Neural cell (in vitro differentiated cells): ENCODE data around the gene GCNT2. TPM values are rescaled to one million over a fixed set of nuclear protein-coding genes. Genes with fewer than 3 reads are reported as not detected.

Source experiments
- H2AFZ ChIP-seq: fragments of 200-600, 300-800 bp; sonication (generic), shearing (Covaris generic); 2 replicates; pipeline ENCODE4 v1.6.0; 2014; ENCODE audit warnings: low read depth, mild to moderate bottlenecking, antibody characterized with exemption, low read length, moderate library complexity
- H3F3A ChIP-seq: fragments of 200-600 bp; shearing (Covaris generic); 2 replicates; pipeline ENCODE4 v1.6.1; 2016; ENCODE audit warnings: mild to moderate bottlenecking, moderate library complexity, mixed read lengths, antibody characterized with exemption, low read length; ENCODE audit not compliant: insufficient read depth, poor library complexity, severe bottlenecking
- H3K27ac ChIP-seq: fragments of 200-600, 300-800 bp; sonication (generic), shearing (Covaris generic); 2 replicates; pipeline ENCODE4 v1.5.1; 2014; ENCODE audit warnings: mild to moderate bottlenecking, low read length, moderate library complexity
- H3K27me3 ChIP-seq: fragments of 300-800, 200-600 bp; sonication (generic), shearing (Covaris generic); 2 replicates; pipeline ENCODE4 v1.6.0; 2014; ENCODE audit warnings: mild to moderate bottlenecking, low read depth, low read length, moderate library complexity; ENCODE audit not compliant: insufficient read depth
- H3K36me3 ChIP-seq: fragments of 300-800, 200-600 bp; sonication (generic), shearing (Covaris generic); 2 replicates; pipeline ENCODE4 v1.5.1; 2014; ENCODE audit warnings: mild to moderate bottlenecking, antibody characterized with exemption, low read length, moderate library complexity; ENCODE audit not compliant: insufficient read depth
- H3K4me2 ChIP-seq: fragments of 300-800, 200-600 bp; sonication (generic), shearing (Covaris generic); 2 replicates; pipeline ENCODE4 v1.6.0; 2014; ENCODE audit warnings: mild to moderate bottlenecking, low read length
- H3K4me3 ChIP-seq: fragments of 300-800, 200-600 bp; sonication (generic), shearing (Covaris generic); 2 replicates; pipeline ENCODE4 v1.5.1; 2014; ENCODE audit warnings: mild to moderate bottlenecking, low read length, moderate library complexity
- H3K79me2 ChIP-seq: fragments of 200-600 bp; shearing (Covaris generic); replicated peaks from 2 replicates; pipeline ENCODE4 v1.6.0; 2014; ENCODE audit warnings: mild to moderate bottlenecking, low read length, moderate library complexity; ENCODE audit not compliant: insufficient read depth
- H3K9ac ChIP-seq: fragments of 300-800, 200-600 bp; sonication (generic), shearing (Covaris generic); 2 replicates; pipeline ENCODE4 v1.6.1; 2016; ENCODE audit warnings: mild to moderate bottlenecking, low read length, mixed read lengths
- H3K9me2 ChIP-seq: fragments of 200-600 bp; shearing (Covaris generic); 2 replicates; pipeline ENCODE4 v1.6.1; 2016; ENCODE audit warnings: mild to moderate bottlenecking, low read length, mixed read lengths; ENCODE audit not compliant: insufficient read depth
- H3K9me3 ChIP-seq: fragments of 200-600, 300-800 bp; sonication (generic), shearing (Covaris generic); 2 replicates; pipeline ENCODE4 v1.6.1; 2016; ENCODE audit warnings: mild to moderate bottlenecking, mixed run types, low read length, moderate library complexity, mixed read lengths
- H4K20me1 ChIP-seq: fragments of 200-600 bp; shearing (Covaris generic); 2 replicates; pipeline ENCODE4 v1.6.1; 2016; ENCODE audit warnings: mild to moderate bottlenecking, mixed run types; ENCODE audit not compliant: insufficient read depth
- CTCF ChIP-seq: fragments of 450-650 bp; IDR thresholded peaks from 2 replicates; pipeline ENCODE4 v1.5.1; 2014; ENCODE audit warnings: antibody characterized with exemption, mild to moderate bottlenecking, moderate library complexity; ENCODE audit not compliant: poor library complexity, severe bottlenecking
- EP300 ChIP-seq: fragments of 450-650 bp; conservative IDR thresholded peaks from 2 replicates; pipeline ENCODE4 v1.6.1; 2014; ENCODE audit warnings: antibody characterized with exemption, mild to moderate bottlenecking, moderate library complexity; ENCODE audit not compliant: poor library complexity, severe bottlenecking
- EZH2 ChIP-seq: fragments of 200-600, 300-800 bp; shearing (Covaris generic), sonication (generic); IDR thresholded peaks from 2 replicates; pipeline ENCODE4 v1.6.1; 2014; ENCODE audit warnings: antibody characterized with exemption, low read length, borderline replicate concordance, mild to moderate bottlenecking; ENCODE audit not compliant: insufficient read depth, poor library complexity, severe bottlenecking
- MXI1 ChIP-seq: fragments of 450-650 bp; conservative IDR thresholded peaks from 2 replicates; pipeline ENCODE4 v1.6.1; 2014; ENCODE audit warnings: antibody characterized with exemption, mild to moderate bottlenecking; ENCODE audit not compliant: poor library complexity, severe bottlenecking
- POLR2AphosphoS5 ChIP-seq: IDR thresholded peaks from 2 replicates; pipeline ENCODE4 v1.6.1; 2012
- RAD21 ChIP-seq: fragments of 450-650 bp; conservative IDR thresholded peaks from 2 replicates; pipeline ENCODE4 v1.6.1; 2014; ENCODE audit warnings: antibody characterized with exemption, mild to moderate bottlenecking, moderate library complexity
- REST ChIP-seq: IDR thresholded peaks from 2 replicates; pipeline ENCODE4 v1.6.1; 2012; ENCODE audit warnings: borderline replicate concordance
- SMC3 ChIP-seq: fragments of 450-650 bp; conservative IDR thresholded peaks from 2 replicates; pipeline ENCODE4 v1.6.1; 2014; ENCODE audit warnings: antibody characterized with exemption, mild to moderate bottlenecking, moderate library complexity; ENCODE audit not compliant: poor library complexity
- TAF1 ChIP-seq: IDR thresholded peaks from 2 replicates; pipeline ENCODE4 v1.6.1; 2012; ENCODE audit warnings: low read depth
- polyA plus RNA-seq: library from polyadenylated mRNA; depleted of rRNA; stranded (reverse); fragments of >200 nt; gene quantifications from 2 replicates; pipeline ENCODE4 v1.2.3, GENCODE V29; 2014

The GCNT2 gene
- polyA plus RNA-seq, 1 donor from 2014 or later = 9.4 TPM

GRCh38 chr6:10587656-10588406, 66.7 kb downstream of the GCNT2 start:
- H3K4me3 ChIP-seq = no peak overlapping the region
- no peaks in the 10 kb centered on the region for H3K9me3 ChIP-seq
- TF ChIP-seq SMC3 = no peak
- no peak for TF ChIP-seq EP300
- no peak for TF ChIP-seq POLR2AphosphoS5
- no peak for TF ChIP-seq EZH2
- TF ChIP-seq RAD21 = no peak
- no peak for TF ChIP-seq MXI1
- TF ChIP-seq REST = no peak
- TF ChIP-seq TAF1 = no peak
- no peak for TF ChIP-seq CTCF
- no peaks in the 10 kb centered on the region for H3K36me3 ChIP-seq
- no peaks in the 10 kb centered on the region for H4K20me1 ChIP-seq
- no peaks in the 10 kb centered on the region for H3K79me2 ChIP-seq
- no peak overlapping the region for H3K27ac ChIP-seq
- H3K27me3 ChIP-seq = no peaks in the 10 kb centered on the region
- H2AFZ ChIP-seq = no peak overlapping the region
- H3K9me2 ChIP-seq = no peaks in the 10 kb centered on the region
- no peaks in the 10 kb centered on the region for H3F3A ChIP-seq
- no peak overlapping the region for H3K9ac ChIP-seq
- H3K4me2 ChIP-seq = no peak overlapping the region

- Histone ChIP-seq H3K79me2 (no peaks in the 10 kb centered on the region), H3K9me2 (no peaks in the 10 kb centered on the region), H3K4me3 (no peak overlapping the region), H3K27me3 (no peaks in the 10 kb centered on the region), H3K9ac (no peak overlapping the region), H2AFZ (no peak overlapping the region), H3K9me3 (no peaks in the 10 kb centered on the region), H3K4me2 (no peak overlapping the region), H3K27ac (no peak overlapping the region), H3F3A (no peaks in the 10 kb centered on the region), H4K20me1 (no peaks in the 10 kb centered on the region), H3K36me3 (no peaks in the 10 kb centered on the region)
- no peak for TF ChIP-seq SMC3
- no peak for TF ChIP-seq REST
- no peak for TF ChIP-seq EP300
- TF ChIP-seq EZH2 = no peak
- no peak for TF ChIP-seq CTCF
- TF ChIP-seq POLR2AphosphoS5 = no peak
- TF ChIP-seq TAF1 = no peak
- TF ChIP-seq MXI1 = no peak
Measured at GRCh38 chr6:10588562-10589428, 67.6 kb downstream of the GCNT2 start.
